ENCODE data around the gene CAPN15. TPM values are rescaled to one million over a fixed set of nuclear protein-coding genes. Genes with fewer than 3 reads are reported as not detected.

CAPN15 gene
- total RNA-seq, 1 experiment from 2014 or later, result 91.2 TPM

DNA sequence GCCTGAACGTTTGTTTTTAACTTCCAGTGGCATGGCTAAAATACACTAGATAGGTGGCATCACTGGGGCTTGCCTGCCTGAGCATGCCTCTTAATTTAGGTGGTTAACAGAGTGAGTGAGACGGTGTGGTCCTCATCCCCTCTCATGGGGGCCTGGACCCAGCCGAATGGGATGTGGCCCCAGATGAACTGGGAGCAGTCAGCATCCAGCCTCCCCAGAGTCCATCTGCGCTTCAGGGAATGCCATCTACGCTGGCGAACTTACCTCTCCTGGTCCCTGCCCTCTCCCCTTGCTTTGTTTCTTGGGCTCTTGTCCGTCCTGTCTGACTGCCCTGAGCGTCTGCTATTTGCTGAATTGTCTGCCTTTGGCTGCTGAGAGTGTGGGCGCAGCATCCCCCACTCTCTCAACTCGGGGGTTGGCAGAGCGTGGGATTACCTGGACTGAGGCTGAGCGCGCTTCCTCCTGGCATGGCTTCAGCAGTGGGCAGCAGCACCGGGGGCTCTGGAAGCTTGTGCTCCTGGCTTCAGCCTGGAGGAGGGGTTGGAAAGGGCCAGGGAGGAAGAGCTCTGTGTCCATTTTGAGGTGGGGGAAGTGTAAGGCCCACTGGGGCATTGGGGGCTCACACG lies 64.5 kb downstream of the CAPN15 start:
- POLR2A ChIA-PET (ENCODE audit: low non-redundant PET), result no interaction called here
- peaks cover 5% of the 10 kb centered on the region for H3K36me3 ChIP-seq (ENCODE audit: insufficient read depth, low read length, poor library complexity, severe bottlenecking)

GRCh38 chr16:592518-593306 lies 65.2 kb downstream of the CAPN15 start:
- Histone ChIP-seq H3K9me3 (ENCODE audit: low read depth, low read length, poor library complexity, severe bottlenecking) (no peaks in the 10 kb centered on the region), H3K4me3 (ENCODE audit: low read depth, low read length, poor library complexity, severe bottlenecking) (no peak overlapping the region), H3K4me1 (ENCODE audit: insufficient read depth, low read length, poor library complexity, severe bottlenecking) (peaks cover 12% of the 10 kb centered on the region), H3K27me3 (replicated peaks; ENCODE audit: insufficient read depth, low read depth, low read length, poor library complexity) (no peaks in the 10 kb centered on the region), H3K36me3 (ENCODE audit: insufficient read depth, low read length, poor library complexity, severe bottlenecking) (peaks cover 5% of the 10 kb centered on the region), H3K27ac (ENCODE audit: low read depth, low read length, poor library complexity, severe bottlenecking) (peak overlapping the region; percentile 30)
- ChIA-PET POLR2A (ENCODE audit: low non-redundant PET) (no interaction called here), CTCF (no interaction called here)
- no peak for DNase-seq (ENCODE audit: low spot score)
- intact Hi-C loops (cut with micrococcal nuclease; ENCODE audit: unreplicated experiment), result no loop called here
- TF ChIP-seq, protein P1, sequence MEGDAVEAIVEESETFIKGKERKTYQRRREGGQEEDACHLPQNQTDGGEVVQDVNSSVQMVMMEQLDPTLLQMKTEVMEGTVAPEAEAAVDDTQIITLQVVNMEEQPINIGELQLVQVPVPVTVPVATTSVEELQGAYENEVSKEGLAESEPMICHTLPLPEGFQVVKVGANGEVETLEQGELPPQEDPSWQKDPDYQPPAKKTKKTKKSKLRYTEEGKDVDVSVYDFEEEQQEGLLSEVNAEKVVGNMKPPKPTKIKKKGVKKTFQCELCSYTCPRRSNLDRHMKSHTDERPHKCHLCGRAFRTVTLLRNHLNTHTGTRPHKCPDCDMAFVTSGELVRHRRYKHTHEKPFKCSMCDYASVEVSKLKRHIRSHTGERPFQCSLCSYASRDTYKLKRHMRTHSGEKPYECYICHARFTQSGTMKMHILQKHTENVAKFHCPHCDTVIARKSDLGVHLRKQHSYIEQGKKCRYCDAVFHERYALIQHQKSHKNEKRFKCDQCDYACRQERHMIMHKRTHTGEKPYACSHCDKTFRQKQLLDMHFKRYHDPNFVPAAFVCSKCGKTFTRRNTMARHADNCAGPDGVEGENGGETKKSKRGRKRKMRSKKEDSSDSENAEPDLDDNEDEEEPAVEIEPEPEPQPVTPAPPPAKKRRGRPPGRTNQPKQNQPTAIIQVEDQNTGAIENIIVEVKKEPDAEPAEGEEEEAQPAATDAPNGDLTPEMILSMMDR (conservative IDR thresholded peaks at IDR 0.05; ENCODE audit: low read depth, low read length), result no peak
- TF ChIP-seq EZH2 (IDR thresholded peaks at IDR 0.05; ENCODE audit: borderline replicate concordance, low read depth, low read length, poor library complexity, severe bottlenecking), result no peak
- no TSS peak for BruUV-seq (replicated peaks)

More for the DNA sequence above, 64.5 kb downstream of the CAPN15 start:
- BruUV-seq (replicated peaks), result no TSS peak
- CTCF ChIA-PET, result no interaction called here
- Histone ChIP-seq H3K9me3 (ENCODE audit: low read depth, low read length, poor library complexity, severe bottlenecking) (no peaks in the 10 kb centered on the region), H3K4me1 (ENCODE audit: insufficient read depth, low read length, poor library complexity, severe bottlenecking) (peaks cover 19% of the 10 kb centered on the region), H3K27ac (ENCODE audit: low read depth, low read length, poor library complexity, severe bottlenecking) (no peak overlapping the region), H3K4me3 (ENCODE audit: low read depth, low read length, poor library complexity, severe bottlenecking) (no peak overlapping the region), H3K27me3 (replicated peaks; ENCODE audit: insufficient read depth, low read depth, low read length, poor library complexity) (no peaks in the 10 kb centered on the region)
- no peak for DNase-seq (ENCODE audit: low spot score)
- intact Hi-C loops (cut with micrococcal nuclease; ENCODE audit: unreplicated experiment), result no loop called here
- TF ChIP-seq EZH2 (IDR thresholded peaks at IDR 0.05; ENCODE audit: borderline replicate concordance, low read depth, low read length, poor library complexity, severe bottlenecking), result no peak

- intact Hi-C loops (cut with micrococcal nuclease; ENCODE audit: unreplicated experiment), result no loop called here
- no peak overlapping the region for H3K4me3 ChIP-seq (ENCODE audit: low read depth, low read length, poor library complexity, severe bottlenecking)
- no peak overlapping the region for H3K27ac ChIP-seq (ENCODE audit: low read depth, low read length, poor library complexity, severe bottlenecking)
- DNase-seq (ENCODE audit: low spot score), result no peak
- BruUV-seq (replicated peaks), result no TSS peak
- H3K9me3 ChIP-seq (ENCODE audit: low read depth, low read length, poor library complexity, severe bottlenecking), result no peaks in the 10 kb centered on the region
- TF ChIP-seq, protein P1 (conservative IDR thresholded peaks at IDR 0.05; ENCODE audit: low read depth, low read length), result no peak
- TF ChIP-seq EZH2 (IDR thresholded peaks at IDR 0.05; ENCODE audit: borderline replicate concordance, low read depth, low read length, poor library complexity, severe bottlenecking), result no peak
- H3K27me3 ChIP-seq (replicated peaks; ENCODE audit: insufficient read depth, low read depth, low read length, poor library complexity), result no peaks in the 10 kb centered on the region
- ChIA-PET POLR2A (ENCODE audit: low non-redundant PET) (no interaction called here), CTCF (no interaction called here)
- H3K4me1 ChIP-seq (ENCODE audit: insufficient read depth, low read length, poor library complexity, severe bottlenecking), result peaks cover 8% of the 10 kb centered on the region
- H3K36me3 ChIP-seq (ENCODE audit: insufficient read depth, low read length, poor library complexity, severe bottlenecking), result peaks cover 5% of the 10 kb centered on the region
Observed at GRCh38 chr16:593406-593805, 65.9 kb downstream of the CAPN15 start.

All from A673 (cell line).